Spleen (tissue), 11 donors: ENCODE results near the gene RALBP1. TPM values are rescaled to one million over a fixed set of nuclear protein-coding genes. Genes with fewer than 3 reads are reported as not detected.
"Not testable (repeated sequence)": the region's sequence is repeated elsewhere in the genome, so short reads cannot be mapped to it uniquely, and the experiment has no call there.

Experiments used
- DNase-seq: peaks from one replicate; pipeline ENCODE4 v3.0.0-alpha.2; 2020
- H3K27ac ChIP-seq, 8 donors: fragments of 200-600 bp; sonication (generic) in 7 of 8; 1 replicate in 4 of 8; 2 replicates in 4 of 8; pipeline versions ENCODE4 v1.5.0 to v1.8.0; 2016 to 2021; ENCODE audit warnings: inconsistent platforms in 4 of 8, mild to moderate bottlenecking in 4 of 8, moderate library complexity in 1 of 8
- H3K27me3 ChIP-seq, 7 donors: fragments of 200-600 bp; sonication (generic) in 6 of 7; replicated peaks in 1 of 7; 1 replicate in 4 of 7; 2 replicates in 3 of 7; pipeline versions ENCODE4 v1.5.0 to v1.8.0; 2016 to 2021; ENCODE audit warnings: inconsistent platforms in 3 of 7, mild to moderate bottlenecking in 1 of 7
- H3K36me3 ChIP-seq, 6 donors: fragments of 200-600 bp; sonication (generic) in 5 of 6; 1 replicate in 4 of 6; 2 replicates in 2 of 6; pipeline versions ENCODE4 v1.5.0 to v1.8.0; 2016 to 2021; ENCODE audit warnings: inconsistent platforms in 2 of 6
- H3K4me1 ChIP-seq, 6 donors: fragments of 200-600 bp; sonication (generic) in 5 of 6; 1 replicate in 3 of 6; 2 replicates in 3 of 6; pipeline versions ENCODE4 v1.5.0 to v1.8.0; 2016 to 2021; ENCODE audit warnings: inconsistent platforms in 3 of 6
- H3K4me3 ChIP-seq, 8 donors: fragments of 200-600 bp; sonication (generic) in 7 of 8; 1 replicate in 4 of 8; 2 replicates in 4 of 8; pipeline versions ENCODE4 v1.5.0 to v1.8.0; 2016 to 2021; ENCODE audit warnings: inconsistent platforms in 4 of 8, mild to moderate bottlenecking in 4 of 8, moderate library complexity in 2 of 8
- H3K9me3 ChIP-seq, 8 donors: fragments of 200-600 bp; sonication (generic) in 7 of 8; 1 replicate in 4 of 8; 2 replicates in 4 of 8; pipeline versions ENCODE4 v1.5.0 to v1.8.0; 2016 to 2021; ENCODE audit warnings: inconsistent platforms in 4 of 8
- POLR2A ChIP-seq, 3 donors: fragments of 450-650 bp; IDR thresholded peaks; one replicate each; pipeline ENCODE4 v1.5.1; 2017; ENCODE audit warnings: antibody characterized with exemption in 3 of 3, mild to moderate bottlenecking in 1 of 3
- POLR2AphosphoS5 ChIP-seq, 3 donors: sonication (generic); formaldehyde crosslinking; IDR thresholded peaks; one replicate each; pipeline ENCODE4 v1.5.1; 2017; ENCODE audit warnings: antibody characterized with exemption in 3 of 3
- WGBS, 5 donors: extraction: QIAGEN DNeasy Blood & Tissue Kit in 3 of 5; methylation state at CpG; one replicate each; pipeline versions ENCODE4 v1.1.5 to v1.1.7; 2013 to 2018; 5-methylcytosine and 5-hydroxymethylcytosine counted together
- intact Hi-C: fragments of 100-400 bp; cut with DNase I; formaldehyde crosslinking; loops from one replicate; pipeline ENCODE4 v1.15.0; 2023; ENCODE audit warnings: low total_unique reads
- polyA plus RNA-seq, 3 donors: library from polyadenylated mRNA; stranded (reverse); fragments of 200-250 nt; gene quantifications; one replicate each; pipeline ENCODE4 v1.2.1, GENCODE V29; 2013
- total RNA-seq, 7 donors: library from RNA; depleted of rRNA in 3 of 7; stranded (reverse); fragments of >200 nt in 3 of 7; fragmentation: NEBNext Ultra II Directional in 4 of 7; extraction: Animal tissue kit (Norgen Biotek cat#: 25700) in 4 of 7; gene quantifications; one replicate each; pipeline versions ENCODE4 v1.1.0 to v1.2.1, GENCODE V29; 2016 to 2021
- TF ChIP-seq, protein P1 (sequence below), 11 experiments: fragments of 200-600 bp in 7 of 11; fragments of 450-650 bp in 4 of 11; sonication (generic) in 4 of 11; IDR thresholded peaks in 8 of 11; conservative IDR thresholded peaks in 3 of 11; 1 replicate in 7 of 11; 2 replicates in 4 of 11; pipeline versions ENCODE4 v1.4.0 to v1.8.0; 2016 to 2021; ENCODE audit warnings: antibody characterized with exemption in 11 of 11, inconsistent platforms in 4 of 11, mild to moderate bottlenecking in 1 of 11
- donor health status: healthy with polysubstance abuse.
- donor health status: DM: no; HTN: no; CAD: no; lungs with moderate emphysema.
- donor health status: DM: no; HTN: no; CAD: no.
- donor health status: Bipolar disorder and iron deficiency.
- donor health status: healthy.
- donor health status: DM: no; HTN: no; CAD: no.
- donor health status: DM: yes; HTN: yes; CAD: no.

RALBP1 gene
- total and polyA plus RNA-seq, 10 donors, result 13.6 to 76.4 (median 50.0) TPM

DNA sequence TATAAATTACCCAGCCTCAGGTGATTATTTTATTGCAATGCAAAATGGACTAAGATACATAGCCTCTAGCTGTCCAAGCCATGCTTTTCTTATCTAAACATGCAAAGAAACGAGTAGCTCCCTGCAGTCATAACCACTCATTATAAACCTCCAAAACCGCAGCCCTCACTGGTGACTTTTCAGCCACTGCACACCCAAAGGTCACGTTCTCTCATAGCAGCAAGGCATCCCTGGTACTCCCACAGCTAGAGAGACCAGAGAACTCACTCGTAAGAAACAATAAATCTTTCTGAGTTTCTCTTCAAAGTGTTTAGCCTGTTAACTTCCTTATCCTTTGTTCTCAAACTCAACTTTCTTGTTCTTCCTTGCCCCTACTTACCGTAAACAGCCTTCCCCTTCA lies 28.5 kb upstream of the RALBP1 start:
- 78 to 92% (median 87%) methylated on average over 5 of the region's 5 CpGs for WGBS, 5 donors
- H3K27ac ChIP-seq, result no peak overlapping the region

DNA sequence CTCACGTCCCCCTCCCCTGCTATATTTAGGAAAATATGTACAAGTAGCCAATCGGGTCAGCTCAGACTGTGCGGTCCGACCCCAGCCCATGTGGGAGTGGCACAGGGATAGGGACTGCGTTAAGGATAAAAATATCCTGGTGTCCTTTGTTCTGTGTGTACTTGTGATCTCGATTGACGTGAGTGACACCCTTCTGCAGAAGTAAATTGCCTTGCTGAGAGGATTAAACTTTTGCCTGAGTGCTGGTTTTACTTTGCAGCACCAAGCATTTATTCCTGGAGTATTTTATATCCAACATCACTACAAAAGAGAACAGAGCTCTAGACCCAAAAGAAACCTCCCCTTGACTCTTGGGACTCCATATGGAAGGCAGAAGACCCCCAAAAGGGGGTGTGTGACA lies 28.0 kb upstream of the RALBP1 start:
- H3K36me3 ChIP-seq, result no peaks in the 10 kb centered on the region
- H3K27me3 ChIP-seq, result peaks cover 0 to 10% (median 0%) of the 10 kb centered on the region in 7 donors
- peaks cover 0 to 22% (median 14%) of the 10 kb centered on the region in 8 donors for H3K9me3 ChIP-seq
- DNase-seq, result no peak
- H3K4me3 ChIP-seq, result no peak overlapping the region
- WGBS, 5 donors, result 92 to 99% (median 96%) methylated on average over 7 of the region's 7 CpGs
- H3K4me1 ChIP-seq, result no peaks in the 10 kb centered on the region
- TF ChIP-seq, protein P1, sequence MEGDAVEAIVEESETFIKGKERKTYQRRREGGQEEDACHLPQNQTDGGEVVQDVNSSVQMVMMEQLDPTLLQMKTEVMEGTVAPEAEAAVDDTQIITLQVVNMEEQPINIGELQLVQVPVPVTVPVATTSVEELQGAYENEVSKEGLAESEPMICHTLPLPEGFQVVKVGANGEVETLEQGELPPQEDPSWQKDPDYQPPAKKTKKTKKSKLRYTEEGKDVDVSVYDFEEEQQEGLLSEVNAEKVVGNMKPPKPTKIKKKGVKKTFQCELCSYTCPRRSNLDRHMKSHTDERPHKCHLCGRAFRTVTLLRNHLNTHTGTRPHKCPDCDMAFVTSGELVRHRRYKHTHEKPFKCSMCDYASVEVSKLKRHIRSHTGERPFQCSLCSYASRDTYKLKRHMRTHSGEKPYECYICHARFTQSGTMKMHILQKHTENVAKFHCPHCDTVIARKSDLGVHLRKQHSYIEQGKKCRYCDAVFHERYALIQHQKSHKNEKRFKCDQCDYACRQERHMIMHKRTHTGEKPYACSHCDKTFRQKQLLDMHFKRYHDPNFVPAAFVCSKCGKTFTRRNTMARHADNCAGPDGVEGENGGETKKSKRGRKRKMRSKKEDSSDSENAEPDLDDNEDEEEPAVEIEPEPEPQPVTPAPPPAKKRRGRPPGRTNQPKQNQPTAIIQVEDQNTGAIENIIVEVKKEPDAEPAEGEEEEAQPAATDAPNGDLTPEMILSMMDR (IDR thresholded peaks at IDR 0.05 in 8 of 11, conservative IDR thresholded peaks at IDR 0.05 in 3 of 11), result no peak
- no peak for TF ChIP-seq POLR2A (IDR thresholded peaks at IDR 0.05)
- no peak overlapping the region for H3K27ac ChIP-seq
- intact Hi-C loops, result no loop called here

More for the DNA sequence above, 28.5 kb upstream of the RALBP1 start:
- Histone ChIP-seq H3K9me3 (peaks cover 0 to 22% (median 14%) of the 10 kb centered on the region in 8 donors), H3K36me3 (no peaks in the 10 kb centered on the region), H3K4me1 (no peaks in the 10 kb centered on the region), H3K27me3 (peaks cover 0 to 10% (median 0%) of the 10 kb centered on the region in 7 donors), H3K4me3 (no peak overlapping the region)
- no peak for DNase-seq
- TF ChIP-seq POLR2AphosphoS5 (IDR thresholded peaks at IDR 0.05), result no peak
- TF ChIP-seq POLR2A (IDR thresholded peaks at IDR 0.05), result no peak
- TF ChIP-seq, protein P1 (IDR thresholded peaks at IDR 0.05 in 8 of 11, conservative IDR thresholded peaks at IDR 0.05 in 3 of 11), result no peak
- intact Hi-C loops, result no loop called here

DNA sequence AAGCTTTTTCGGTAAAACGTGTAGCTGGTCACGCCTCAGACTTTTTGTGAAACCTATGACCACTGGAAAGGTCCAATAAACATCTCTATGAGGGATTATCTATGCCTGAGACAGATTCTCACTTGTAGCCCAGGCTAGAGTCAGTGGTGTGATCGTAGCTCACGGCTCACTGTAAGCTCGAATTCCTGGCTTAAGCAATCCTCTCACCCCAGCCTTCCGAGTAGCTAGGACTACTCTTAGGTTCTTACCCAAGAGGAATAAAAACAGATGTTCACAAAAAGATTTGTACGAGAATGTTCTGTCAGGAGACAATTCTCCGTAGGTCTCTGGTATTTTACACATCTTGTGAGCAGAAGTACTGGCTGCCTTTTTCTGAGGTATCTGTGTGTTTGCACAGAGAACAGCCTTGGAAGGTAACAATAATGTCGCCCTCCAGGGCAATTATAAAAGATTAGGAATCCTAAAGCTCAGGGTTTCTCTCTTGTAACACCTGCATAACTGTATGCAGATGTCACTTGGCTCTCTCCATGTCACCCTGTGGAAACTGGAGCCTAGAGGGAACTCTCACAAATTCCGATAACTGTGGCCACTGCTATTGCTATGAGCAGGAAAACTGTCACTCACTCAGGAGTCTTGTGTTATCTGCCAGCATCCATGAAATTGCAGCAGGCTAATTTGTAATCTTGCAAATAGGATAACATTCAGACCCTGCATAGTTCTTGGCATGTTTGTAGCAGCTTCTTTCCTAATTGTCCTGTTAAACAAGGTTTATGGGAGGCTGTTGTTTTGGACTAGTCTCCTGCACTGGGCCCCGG lies 25.5 kb upstream of the RALBP1 start:
- intact Hi-C loops, result no loop called here
- Histone ChIP-seq H3K27ac (no peak overlapping the region), H3K4me1 (no peaks in the 10 kb centered on the region), H3K9me3 (peaks cover 0 to 24% (median 16%) of the 10 kb centered on the region in 8 donors), H3K27me3 (peaks cover 0 to 10% (median 0%) of the 10 kb centered on the region in 7 donors), H3K4me3 (no peak overlapping the region), H3K36me3 (no peaks in the 10 kb centered on the region)
- TF ChIP-seq POLR2AphosphoS5 (IDR thresholded peaks at IDR 0.05) (no peak), POLR2A (IDR thresholded peaks at IDR 0.05) (no peak)
- TF ChIP-seq, protein P1 (IDR thresholded peaks at IDR 0.05 in 8 of 11, conservative IDR thresholded peaks at IDR 0.05 in 3 of 11), result no peak
- 74 to 86% (median 81%) methylated on average over 12 of the region's 12 CpGs for WGBS, 5 donors
- DNase-seq, result no peak

DNA sequence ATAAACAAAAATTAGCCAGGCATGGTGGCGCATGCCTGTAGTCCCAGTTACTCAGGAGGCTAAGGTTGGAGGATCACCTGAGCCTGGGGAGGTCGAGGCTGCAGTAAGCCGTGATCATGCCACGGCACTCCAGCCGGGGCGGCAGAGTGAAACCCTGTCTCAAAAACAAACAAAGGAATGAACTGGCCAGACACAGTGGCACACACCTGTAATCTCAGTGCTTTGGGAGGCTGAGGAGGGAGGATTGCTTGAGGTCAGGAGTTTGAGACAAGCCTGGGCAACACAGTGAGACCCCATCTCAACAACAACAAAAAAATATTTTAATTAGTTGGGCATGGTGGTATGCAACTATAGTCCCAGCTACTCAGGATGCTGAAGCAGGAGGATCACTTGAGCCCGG lies 24.4 kb upstream of the RALBP1 start:
- DNase-seq, intact Hi-C loops, H3K4me1 ChIP-seq, H3K4me3 ChIP-seq, H3K27ac ChIP-seq, H3K36me3 ChIP-seq: not testable (repeated sequence)
- Histone ChIP-seq H3K9me3 (peaks cover 3 to 35% (median 28%) of the 10 kb centered on the region in 8 donors), H3K27me3 (peaks cover 0 to 10% (median 0%) of the 10 kb centered on the region in 7 donors)
- 92 to 99% (median 98%) methylated on average over 5 to 7 of the region's 7 CpGs for WGBS, 5 donors
